Gastrocnemius medialis (tissue), 4 donors: ENCODE data around the gene IL2RA. TPM values are rescaled to one million over a fixed set of nuclear protein-coding genes. Genes with fewer than 3 reads are reported as not detected.

Experiments
- ATAC-seq, 2 donors: fragments of 150-250 bp; one replicate each; pipeline ENCODE4 v1.9.1; 2016
- DNase-seq, 2 donors: peaks; one replicate each; pipeline ENCODE4 v3.0.0-alpha.2; 2019
- H3K27ac ChIP-seq, 4 donors: fragments of 200-600 bp; sonication (generic); 1 replicate in 1 of 4; 2 replicates in 3 of 4; pipeline ENCODE4 v1.5.1; 2016 to 2018; ENCODE audit warnings: mild to moderate bottlenecking in 2 of 4, moderate library complexity in 1 of 4
- H3K27me3 ChIP-seq, 3 donors: fragments of 200-600 bp; sonication (generic) in 2 of 3; 1 replicate in 1 of 3; 2 replicates in 2 of 3; pipeline versions ENCODE4 v1.5.1 to v1.6.0; 2016 to 2019; ENCODE audit warnings: mild to moderate bottlenecking in 1 of 3, moderate library complexity in 1 of 3
- H3K36me3 ChIP-seq, 2 donors: fragments of 200-600 bp; sonication (generic) in 1 of 2; one replicate each; pipeline ENCODE4 v1.5.1; 2017 to 2018
- H3K4me1 ChIP-seq, 2 donors: fragments of 200-600 bp; sonication (generic) in 1 of 2; one replicate each; pipeline ENCODE4 v1.5.1; 2016 to 2017; ENCODE audit warnings: mild to moderate bottlenecking in 2 of 2
- H3K4me3 ChIP-seq, 4 donors: fragments of 200-600 bp; sonication (generic) in 3 of 4; 1 replicate in 1 of 4; 2 replicates in 3 of 4; pipeline ENCODE4 v1.5.1; 2016 to 2019; ENCODE audit warnings: mild to moderate bottlenecking in 2 of 4
- H3K9me3 ChIP-seq, 3 donors: fragments of 200-600 bp; sonication (generic) in 2 of 3; 1 replicate in 1 of 3; 2 replicates in 2 of 3; pipeline ENCODE4 v1.5.1; 2016 to 2019
- POLR2A ChIP-seq, 2 donors: fragments of 450-650 bp; IDR thresholded peaks; one replicate each; pipeline ENCODE4 v1.6.1; 2017; ENCODE audit warnings: antibody characterized with exemption in 2 of 2, mild to moderate bottlenecking in 2 of 2, moderate library complexity in 2 of 2
- in situ Hi-C, 4 donors: fragments of 200-750 bp; cut with MboI; loops; one replicate each; pipeline versions ENCODE4 v1.15.0 to v1.8.0; 2017; ENCODE audit warnings: low sequenced_read_pairs in 4 of 4
- intact Hi-C: fragments of 100-400 bp; cut with DNase I; formaldehyde crosslinking; loops from one replicate; pipeline ENCODE4 v1.15.1; 2023; ENCODE audit warnings: low total_unique reads
- total RNA-seq, 4 donors: library from RNA; depleted of rRNA; stranded (reverse); fragments of >200 nt; gene quantifications; one replicate each; pipeline versions ENCODE4 v1.1.0 to v1.2.3, GENCODE V29; 2016
- TF ChIP-seq, protein P1 (sequence below), 5 experiments: fragments of 450-650 bp in 3 of 5; fragments of 200-600 bp in 2 of 5; sonication (generic) in 2 of 5; IDR thresholded peaks in 4 of 5; conservative IDR thresholded peaks in 1 of 5; 1 replicate in 4 of 5; 2 replicates in 1 of 5; pipeline ENCODE4 v1.5.1; 2016 to 2019; ENCODE audit warnings: antibody characterized with exemption in 5 of 5, mild to moderate bottlenecking in 3 of 5, moderate library complexity in 3 of 5

Gene IL2RA
- total RNA-seq, 4 donors from 2014 or later, result 2.1 TPM; not detected in 3

- no peak for ATAC-seq
- Histone ChIP-seq H3K4me1 (peaks cover 0 to 4% of the 10 kb centered on the region in 2 donors), H3K36me3 (no peaks in the 10 kb centered on the region), H3K4me3 (no peak overlapping the region), H3K9me3 (no peaks in the 10 kb centered on the region), H3K27me3 (no peaks in the 10 kb centered on the region), H3K27ac (no peak overlapping the region)
- no peak for DNase-seq
- TF ChIP-seq POLR2A (IDR thresholded peaks at IDR 0.05), result no peak
- TF ChIP-seq, protein P1, sequence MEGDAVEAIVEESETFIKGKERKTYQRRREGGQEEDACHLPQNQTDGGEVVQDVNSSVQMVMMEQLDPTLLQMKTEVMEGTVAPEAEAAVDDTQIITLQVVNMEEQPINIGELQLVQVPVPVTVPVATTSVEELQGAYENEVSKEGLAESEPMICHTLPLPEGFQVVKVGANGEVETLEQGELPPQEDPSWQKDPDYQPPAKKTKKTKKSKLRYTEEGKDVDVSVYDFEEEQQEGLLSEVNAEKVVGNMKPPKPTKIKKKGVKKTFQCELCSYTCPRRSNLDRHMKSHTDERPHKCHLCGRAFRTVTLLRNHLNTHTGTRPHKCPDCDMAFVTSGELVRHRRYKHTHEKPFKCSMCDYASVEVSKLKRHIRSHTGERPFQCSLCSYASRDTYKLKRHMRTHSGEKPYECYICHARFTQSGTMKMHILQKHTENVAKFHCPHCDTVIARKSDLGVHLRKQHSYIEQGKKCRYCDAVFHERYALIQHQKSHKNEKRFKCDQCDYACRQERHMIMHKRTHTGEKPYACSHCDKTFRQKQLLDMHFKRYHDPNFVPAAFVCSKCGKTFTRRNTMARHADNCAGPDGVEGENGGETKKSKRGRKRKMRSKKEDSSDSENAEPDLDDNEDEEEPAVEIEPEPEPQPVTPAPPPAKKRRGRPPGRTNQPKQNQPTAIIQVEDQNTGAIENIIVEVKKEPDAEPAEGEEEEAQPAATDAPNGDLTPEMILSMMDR (IDR thresholded peaks at IDR 0.05 in 4 of 5, conservative IDR thresholded peaks at IDR 0.05 in 1 of 5), result no peak
- intact Hi-C loops, result no loop called here
- in situ Hi-C loops, result no loop called here
Measured at GRCh38 chr10:6047847-6048246, 14.3 kb downstream of the IL2RA start.

- DNase-seq (no peak), ATAC-seq (no peak)
- intact Hi-C loops (no loop called here), in situ Hi-C loops (no loop called here)
- H3K36me3 ChIP-seq, result no peaks in the 10 kb centered on the region
- TF ChIP-seq, protein P1 (IDR thresholded peaks at IDR 0.05 in 4 of 5, conservative IDR thresholded peaks at IDR 0.05 in 1 of 5), result no peak
- no peak for TF ChIP-seq POLR2A (IDR thresholded peaks at IDR 0.05)
- no peak overlapping the region for H3K27ac ChIP-seq
- no peak overlapping the region for H3K4me3 ChIP-seq
- H3K27me3 ChIP-seq, result no peaks in the 10 kb centered on the region
- no peaks in the 10 kb centered on the region for H3K9me3 ChIP-seq
- peaks cover 0 to 4% of the 10 kb centered on the region in 2 donors for H3K4me1 ChIP-seq
Measured at GRCh38 chr10:6046773-6047611, 15.2 kb downstream of the IL2RA start.

GRCh38 chr10:6045878-6046772 is 16.0 kb downstream of the IL2RA start:
- in situ Hi-C loops (no loop called here), intact Hi-C loops (no loop called here)
- H3K36me3 ChIP-seq, result no peaks in the 10 kb centered on the region
- no peaks in the 10 kb centered on the region for H3K9me3 ChIP-seq
- peaks cover 0 to 1% of the 10 kb centered on the region in 2 donors for H3K4me1 ChIP-seq
- DNase-seq (no peak), ATAC-seq (no peak)
- TF ChIP-seq, protein P1 (IDR thresholded peaks at IDR 0.05 in 4 of 5, conservative IDR thresholded peaks at IDR 0.05 in 1 of 5), result no peak
- no peak for TF ChIP-seq POLR2A (IDR thresholded peaks at IDR 0.05)
- H3K27ac ChIP-seq, result no peak overlapping the region
- H3K4me3 ChIP-seq, result no peak overlapping the region
- H3K27me3 ChIP-seq, result peaks cover 0 to 3% (median 0%) of the 10 kb centered on the region in 3 donors

GRCh38 chr10:6045314-6045848 is 16.8 kb downstream of the IL2RA start:
- no peaks in the 10 kb centered on the region for H3K4me1 ChIP-seq
- H3K36me3 ChIP-seq, result no peaks in the 10 kb centered on the region
- ATAC-seq, result no peak
- no peak for TF ChIP-seq POLR2A (IDR thresholded peaks at IDR 0.05)
- TF ChIP-seq, protein P1 (IDR thresholded peaks at IDR 0.05 in 4 of 5, conservative IDR thresholded peaks at IDR 0.05 in 1 of 5), result no peak
- intact Hi-C loops, result no loop called here
- in situ Hi-C loops, result no loop called here
- H3K9me3 ChIP-seq, result no peaks in the 10 kb centered on the region
- H3K27me3 ChIP-seq, result peaks cover 0 to 3% (median 0%) of the 10 kb centered on the region in 3 donors
- DNase-seq, result no peak
- no peak overlapping the region for H3K4me3 ChIP-seq
- H3K27ac ChIP-seq, result no peak overlapping the region
